AG20443 (cell line): Measurements from ENCODE around the gene IL5RA.

Experiments
- DNase-seq: peaks from one replicate; pipeline ENCODE4 v3.0.0; 2012; ENCODE audit warnings: low spot score, mixed read lengths

Gene IL5RA

DNA sequence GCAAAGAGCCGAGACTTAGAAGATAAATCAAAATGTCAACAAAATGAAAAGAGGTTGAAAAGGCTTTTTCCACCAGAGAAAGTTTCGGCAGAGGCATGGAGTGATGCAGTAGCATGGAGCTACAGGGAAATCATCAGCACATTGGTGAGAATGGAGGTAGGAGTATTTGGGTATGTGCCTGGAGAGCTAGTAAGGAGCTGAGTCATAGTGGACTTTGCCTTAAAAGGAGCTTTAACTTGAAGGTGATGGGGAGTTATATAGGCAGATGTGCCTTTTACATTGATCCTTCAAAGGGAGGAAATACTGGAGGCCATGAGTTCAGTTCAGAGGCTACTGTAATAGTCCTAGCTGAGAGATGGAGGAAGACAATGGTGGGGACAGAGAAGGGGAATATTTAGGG is 44.3 kb downstream of the IL5RA start:
- DNase-seq, result no peak

- no peak for DNase-seq
These were observed 45.9 kb downstream of the IL5RA start for GRCh38 chr3:3064297-3064696.

GRCh38 chr3:3059645-3060044 is 50.5 kb downstream of the IL5RA start:
- DNase-seq, result no peak

DNA sequence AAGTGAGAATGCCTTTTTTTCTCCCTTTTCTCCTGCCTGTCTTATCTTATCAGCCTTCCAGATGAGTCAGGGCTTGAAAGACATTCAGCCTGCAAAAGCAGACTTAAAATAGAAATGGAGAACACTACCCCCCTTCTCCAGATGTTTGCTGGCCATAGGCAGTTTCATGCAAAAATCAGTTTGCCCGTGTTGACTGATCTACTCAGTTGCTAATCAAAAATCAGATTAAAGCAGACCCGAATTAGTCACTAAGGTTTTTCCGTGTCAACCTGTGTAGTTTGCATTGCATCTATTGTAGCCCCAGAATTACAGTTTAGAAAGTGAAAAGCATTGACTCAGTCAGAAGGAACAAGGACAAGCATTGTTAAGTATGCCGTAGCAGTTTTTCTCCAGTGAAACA is 56.2 kb downstream of the IL5RA start:
- no peak for DNase-seq

DNA sequence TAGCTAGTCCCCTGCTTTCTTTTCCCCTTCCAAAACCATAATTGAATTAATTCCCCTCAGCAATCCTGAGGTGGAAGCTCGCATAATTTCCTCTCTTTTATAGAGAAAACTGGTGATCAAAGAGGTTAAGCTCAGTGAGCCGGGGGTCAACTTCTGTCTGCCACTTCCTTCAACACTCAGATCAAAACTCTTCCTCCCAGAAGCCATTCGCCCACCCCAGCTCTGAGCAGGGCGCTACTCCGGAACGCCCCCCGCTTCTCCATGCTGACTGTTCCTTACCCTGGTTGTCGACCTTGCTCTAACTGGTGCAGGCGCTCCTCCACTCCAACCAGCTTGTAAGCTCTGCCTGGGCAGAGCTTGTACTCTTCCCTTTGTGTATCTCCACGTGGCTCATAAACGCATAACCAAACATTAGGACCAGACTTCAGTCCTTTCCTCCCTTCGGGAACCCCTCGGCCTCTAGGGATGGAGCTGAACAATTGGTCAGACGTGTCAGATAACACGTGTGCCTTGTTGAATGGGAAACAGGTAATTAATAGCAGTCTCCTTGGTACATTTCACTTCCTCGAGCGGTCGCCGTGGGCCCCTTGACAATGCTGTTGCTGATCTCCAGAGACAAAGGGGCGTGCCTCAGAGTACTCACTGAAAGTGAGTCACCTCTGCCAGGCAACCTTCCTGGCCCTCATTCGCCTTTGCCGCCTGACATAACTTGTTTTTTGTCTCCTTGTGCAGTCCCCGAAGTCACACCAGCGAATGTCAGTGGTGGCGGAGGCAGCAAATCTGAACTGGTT is 71.8 kb downstream of the IL5RA start:
- no peak for DNase-seq

DNA sequence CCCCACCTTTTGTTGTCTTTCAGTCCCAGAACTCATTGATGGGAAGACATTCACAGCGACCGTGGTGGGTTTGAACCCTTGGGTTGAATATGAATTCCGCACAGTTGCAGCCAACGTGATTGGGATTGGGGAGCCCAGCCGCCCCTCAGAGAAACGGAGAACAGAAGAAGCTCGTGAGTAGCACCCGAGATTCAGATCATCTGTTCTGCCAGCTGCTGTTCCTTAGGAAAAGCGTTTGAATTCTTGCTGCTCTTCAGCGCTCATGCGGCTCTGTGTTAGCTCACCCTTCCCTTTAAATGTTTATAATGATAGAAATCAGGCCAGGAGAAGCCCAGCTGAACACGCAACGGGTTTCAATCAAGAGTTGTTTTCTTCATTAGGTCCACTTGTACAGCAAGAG is 73.0 kb downstream of the IL5RA start:
- no peak for DNase-seq

- DNase-seq, result no peak
These were observed 78.8 kb downstream of the IL5RA start for GRCh38 chr3:3031326-3031725.

DNA sequence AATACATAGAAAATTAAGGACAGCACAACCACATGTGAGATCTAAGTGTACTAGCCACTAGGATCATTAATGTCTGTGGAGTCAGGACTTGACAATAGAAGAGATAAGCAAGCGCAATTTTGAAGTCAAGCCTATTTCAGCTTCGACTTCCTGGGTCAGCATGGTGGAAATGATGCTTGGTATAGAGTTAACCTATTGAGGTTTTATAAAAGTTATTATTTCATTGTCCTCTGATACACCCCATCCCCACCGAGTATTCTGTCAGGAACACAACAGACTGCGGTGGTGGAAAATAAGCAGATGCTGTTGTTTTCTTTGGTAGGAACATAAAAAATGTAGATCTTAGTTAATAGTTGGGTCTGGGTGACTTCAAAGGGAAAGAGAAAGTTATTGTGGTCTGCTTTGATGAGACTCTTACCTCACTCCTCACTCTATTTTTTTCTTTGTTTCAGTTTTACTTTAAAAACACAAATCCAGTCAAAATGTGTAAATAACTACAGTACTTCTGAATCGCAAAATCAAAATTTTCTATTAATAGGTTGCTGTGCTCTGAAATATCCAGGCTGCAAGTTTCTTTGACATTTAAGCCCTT is 82.1 kb downstream of the IL5RA start:
- no peak for DNase-seq

- DNase-seq, result no peak
These were observed 86.9 kb downstream of the IL5RA start for GRCh38 chr3:3023111-3023745.

DNA sequence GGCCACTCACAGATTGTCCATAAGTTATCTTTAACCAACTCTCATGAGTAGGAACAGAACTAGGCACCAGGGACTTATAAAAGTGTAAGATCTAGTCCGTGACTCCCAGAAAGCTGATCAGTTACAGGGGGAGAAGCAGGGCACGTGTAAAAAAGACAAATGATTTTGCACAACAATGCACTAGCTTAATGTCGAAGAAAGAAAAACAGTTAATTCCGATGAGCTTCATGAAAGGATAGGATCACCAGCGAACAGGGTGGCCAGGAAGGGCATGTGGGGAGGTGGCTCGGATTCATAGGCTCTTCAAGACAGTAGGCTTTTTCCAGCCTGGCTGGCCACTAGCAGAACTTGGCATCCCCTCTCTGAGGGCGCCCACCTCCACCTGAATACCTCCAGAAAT is 90.0 kb downstream of the IL5RA start:
- no peak for DNase-seq
